Retinal pigment epithelial cell (primary cell): ENCODE measurements around the gene RANBP9.

Experiments used
- DNase-seq: peaks from one replicate; pipeline ENCODE4 v3.0.0-alpha.2; 2010; ENCODE audit warnings: low read depth
- H3K4me3 ChIP-seq: 2 replicates; pipeline ENCODE4 v1.5.1; 2011; ENCODE audit warnings: mild to moderate bottlenecking, low read length, control low read depth, moderate library complexity
- TF ChIP-seq, protein P1 (sequence below): conservative IDR thresholded peaks from 2 replicates; pipeline ENCODE4 v1.5.1; 2011; ENCODE audit warnings: low read depth, low read length, control low read depth, inconsistent platforms

The RANBP9 gene

DNA sequence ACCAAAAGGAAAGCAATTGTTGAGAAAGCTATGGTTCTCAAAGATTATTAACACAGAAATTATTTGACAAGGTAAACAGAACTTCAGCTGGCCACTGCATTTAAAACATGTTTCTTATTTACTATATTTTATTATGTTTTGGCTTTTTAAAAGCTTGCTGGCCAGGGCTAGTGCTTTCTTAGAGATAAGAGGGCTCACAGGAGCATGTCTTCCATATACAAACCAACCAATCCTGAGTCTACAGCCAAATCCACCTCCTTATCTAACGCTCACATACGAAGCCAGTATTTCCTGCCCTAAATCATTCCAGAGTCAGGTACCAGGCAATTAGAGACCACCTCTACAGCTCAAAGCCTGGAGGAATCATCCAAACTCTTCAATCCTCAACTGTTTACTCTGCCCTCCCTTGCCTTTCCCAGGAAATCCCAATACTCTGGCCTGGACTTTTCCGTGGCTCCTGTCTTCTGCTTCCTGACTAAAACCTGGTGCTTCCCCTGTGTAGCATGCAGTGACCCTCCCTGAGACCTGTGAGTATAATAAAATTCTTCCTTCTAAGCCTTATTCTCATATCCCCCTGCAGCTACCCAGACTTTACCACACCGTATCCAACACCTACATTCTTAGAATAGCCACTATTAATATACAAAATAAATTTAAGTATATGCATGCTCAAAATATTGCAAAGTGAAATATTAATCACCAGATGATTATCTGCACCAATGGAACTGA, 33.2 kb downstream of the RANBP9 start:
- no peak for DNase-seq
- no peak overlapping the region for H3K4me3 ChIP-seq
- TF ChIP-seq, protein P1, sequence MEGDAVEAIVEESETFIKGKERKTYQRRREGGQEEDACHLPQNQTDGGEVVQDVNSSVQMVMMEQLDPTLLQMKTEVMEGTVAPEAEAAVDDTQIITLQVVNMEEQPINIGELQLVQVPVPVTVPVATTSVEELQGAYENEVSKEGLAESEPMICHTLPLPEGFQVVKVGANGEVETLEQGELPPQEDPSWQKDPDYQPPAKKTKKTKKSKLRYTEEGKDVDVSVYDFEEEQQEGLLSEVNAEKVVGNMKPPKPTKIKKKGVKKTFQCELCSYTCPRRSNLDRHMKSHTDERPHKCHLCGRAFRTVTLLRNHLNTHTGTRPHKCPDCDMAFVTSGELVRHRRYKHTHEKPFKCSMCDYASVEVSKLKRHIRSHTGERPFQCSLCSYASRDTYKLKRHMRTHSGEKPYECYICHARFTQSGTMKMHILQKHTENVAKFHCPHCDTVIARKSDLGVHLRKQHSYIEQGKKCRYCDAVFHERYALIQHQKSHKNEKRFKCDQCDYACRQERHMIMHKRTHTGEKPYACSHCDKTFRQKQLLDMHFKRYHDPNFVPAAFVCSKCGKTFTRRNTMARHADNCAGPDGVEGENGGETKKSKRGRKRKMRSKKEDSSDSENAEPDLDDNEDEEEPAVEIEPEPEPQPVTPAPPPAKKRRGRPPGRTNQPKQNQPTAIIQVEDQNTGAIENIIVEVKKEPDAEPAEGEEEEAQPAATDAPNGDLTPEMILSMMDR: no peak

DNA sequence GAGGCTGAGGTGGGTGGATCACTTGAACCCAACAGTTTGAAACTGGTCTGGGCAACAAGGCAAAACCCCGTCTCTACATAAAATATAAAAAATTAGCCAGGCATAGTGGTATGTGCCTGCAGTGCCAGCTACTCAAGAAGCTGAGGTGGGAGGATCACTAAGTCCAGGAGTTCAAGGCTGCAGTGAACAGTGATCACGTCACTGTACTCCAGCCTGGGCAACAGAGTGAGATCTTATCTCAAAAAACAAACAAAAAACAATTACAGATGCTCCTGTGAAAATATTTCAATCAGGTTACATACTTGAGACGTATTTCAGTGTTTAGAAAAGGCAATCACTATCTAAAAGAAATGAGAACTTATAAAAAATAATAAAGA, 33.8 kb downstream of the RANBP9 start:
- DNase-seq: no peak
- TF ChIP-seq, protein P1: no peak
- H3K4me3 ChIP-seq: no peak overlapping the region

DNA sequence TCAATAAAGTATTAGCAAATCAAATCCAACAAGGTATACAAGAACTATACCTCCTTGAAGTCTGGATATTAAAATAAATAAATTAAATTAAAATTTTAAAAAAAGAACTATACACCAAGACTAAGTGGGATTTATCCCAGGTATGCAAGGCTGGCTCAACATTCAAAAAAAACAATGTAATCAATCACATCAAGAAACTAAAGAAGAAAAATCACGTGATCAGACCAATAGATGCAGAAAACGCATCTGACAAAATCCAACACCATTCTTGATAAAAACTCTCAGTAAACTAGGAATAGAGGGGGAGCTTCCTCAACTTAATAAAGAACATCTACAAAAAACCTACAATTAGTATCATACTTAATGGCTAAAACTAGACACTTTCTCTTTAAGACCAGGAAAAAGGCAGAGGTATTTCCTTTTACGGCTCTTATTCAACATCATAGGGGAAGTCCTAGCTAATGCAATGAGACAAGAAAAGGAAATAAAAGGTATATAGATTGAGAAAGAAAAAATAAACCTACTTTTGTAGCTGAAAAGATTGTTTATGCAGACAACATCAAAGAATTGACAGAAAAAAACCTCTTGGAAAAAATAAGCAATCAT, 35.0 kb downstream of the RANBP9 start:
- DNase-seq: no peak
- no peak overlapping the region for H3K4me3 ChIP-seq
- TF ChIP-seq, protein P1: no peak

DNA sequence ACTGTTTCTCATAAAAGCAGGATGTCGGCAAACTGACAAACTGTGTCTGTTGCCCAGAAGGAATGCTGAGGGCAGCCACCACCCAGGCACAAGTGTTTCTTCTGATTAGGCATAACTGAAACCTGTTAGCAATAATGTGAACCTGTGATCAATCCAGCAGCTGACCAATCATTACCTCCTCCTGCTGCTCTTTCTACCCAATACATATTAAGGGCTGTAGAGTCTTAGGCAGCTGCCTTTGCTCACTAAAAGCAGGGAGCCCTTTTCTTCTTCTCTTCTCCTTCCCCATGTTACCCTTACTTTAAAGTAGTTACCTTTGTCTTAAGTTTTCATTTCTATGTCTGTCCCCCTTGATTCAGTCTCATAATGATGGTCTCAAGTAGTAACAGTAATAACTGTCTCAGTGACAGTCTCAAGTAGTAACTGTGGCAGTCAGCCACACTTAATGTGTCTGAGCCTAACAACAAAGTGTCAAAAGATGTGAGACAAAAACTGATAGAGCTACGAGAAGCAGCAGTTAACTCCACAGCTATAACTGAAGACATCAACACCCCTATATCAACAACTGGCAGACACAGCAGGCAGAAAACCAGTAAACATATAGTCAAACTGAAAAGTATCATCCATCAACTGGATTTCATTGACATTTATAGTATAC, 37.0 kb downstream of the RANBP9 start:
- no peak overlapping the region for H3K4me3 ChIP-seq
- DNase-seq: no peak
- TF ChIP-seq, protein P1: no peak

DNA sequence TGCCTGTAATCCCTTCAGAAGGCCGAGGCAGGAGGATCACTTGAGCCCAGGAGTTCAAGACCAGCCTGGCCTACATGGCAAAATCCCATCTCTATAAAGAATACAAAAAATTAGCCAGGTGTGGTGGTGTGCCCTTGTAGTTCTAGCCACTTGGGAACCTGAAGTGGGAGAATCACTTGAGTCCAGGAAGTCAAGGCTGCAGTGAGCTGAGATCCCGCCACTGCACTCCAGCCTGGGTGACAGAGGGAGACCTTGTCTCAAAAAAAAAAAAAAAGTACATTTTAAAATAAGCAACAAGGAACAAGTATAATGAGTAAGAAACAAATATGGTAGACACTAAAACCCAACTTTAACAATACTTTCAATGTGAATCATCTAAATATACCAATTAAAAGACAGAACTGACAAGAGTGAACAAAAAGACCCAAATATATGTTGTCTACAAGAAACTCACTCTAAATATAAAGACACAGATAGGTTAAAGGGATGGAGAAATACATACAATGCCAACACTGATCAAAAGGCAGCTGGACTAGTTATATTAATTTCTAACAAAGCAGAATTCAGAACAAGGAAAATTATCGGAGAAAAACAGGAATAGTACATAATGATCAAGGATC, 37.7 kb downstream of the RANBP9 start:
- DNase-seq: no peak
- no peak overlapping the region for H3K4me3 ChIP-seq
- TF ChIP-seq, protein P1: no peak

DNA sequence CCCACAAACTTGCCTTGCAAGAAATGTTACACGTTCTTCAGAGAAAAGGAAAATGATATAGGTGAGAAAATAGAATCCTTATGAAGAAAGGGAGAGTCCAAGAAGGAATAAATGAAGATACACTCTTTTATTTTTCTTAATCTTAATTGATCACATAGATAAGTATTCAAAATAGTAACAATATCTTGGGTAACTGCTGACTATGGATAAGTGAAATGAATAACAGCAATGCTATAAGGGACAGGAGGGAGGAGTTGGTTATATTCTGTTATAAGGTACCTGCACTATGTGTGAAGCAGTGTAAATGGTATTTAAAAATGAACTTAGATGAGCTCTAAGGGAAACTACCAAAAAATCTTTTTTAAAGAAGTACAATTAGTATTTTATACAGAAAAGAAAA, 38.3 kb downstream of the RANBP9 start:
- no peak overlapping the region for H3K4me3 ChIP-seq
- TF ChIP-seq, protein P1: no peak

DNA sequence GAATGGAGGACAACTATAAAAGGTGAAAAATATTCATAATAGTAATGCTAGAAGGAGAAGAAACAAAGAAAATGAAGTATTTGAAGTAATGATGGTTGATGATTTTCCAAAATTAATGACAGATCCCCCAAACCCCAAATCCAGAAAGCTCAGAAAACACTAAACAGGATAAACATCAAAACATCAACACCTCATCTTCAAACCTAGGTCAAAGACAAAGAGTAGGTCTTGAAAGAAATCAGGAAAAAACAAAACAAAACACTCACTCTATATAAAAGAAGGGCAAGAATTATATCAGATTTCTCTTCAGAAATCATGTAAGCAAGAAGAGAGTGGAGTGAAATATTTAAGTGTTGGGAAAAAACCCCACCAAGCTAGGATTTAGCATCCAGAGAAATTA, 38.7 kb downstream of the RANBP9 start:
- H3K4me3 ChIP-seq: no peak overlapping the region
- TF ChIP-seq, protein P1: no peak

More for the DNA sequence above, 38.3 kb downstream of the RANBP9 start:
- no peak for DNase-seq

More for the DNA sequence above, 38.7 kb downstream of the RANBP9 start:
- no peak for DNase-seq
